Neural progenitor cell (in vitro differentiated cells): ENCODE data around the gene FAM83F. TPM values are rescaled to one million over a fixed set of nuclear protein-coding genes. Genes with fewer than 3 reads are reported as not detected.

Experiments used
- DNase-seq: peaks from one replicate; pipeline ENCODE4 v3.0.0-alpha.2; 2016; ENCODE audit warnings: low spot score
- H2AFZ ChIP-seq: fragments of 200-600 bp; sonication (generic); replicated peaks from 2 replicates; pipeline ENCODE4 v1.6.1; 2016; ENCODE audit warnings: antibody characterized with exemption
- H3F3A ChIP-seq: fragments of 200-600 bp; sonication (generic); 2 replicates; pipeline ENCODE4 v1.6.1; 2016; ENCODE audit warnings: antibody characterized with exemption, low read depth
- H3K27ac ChIP-seq: fragments of 200-600 bp; sonication (generic); 2 replicates; pipeline ENCODE4 v1.5.1; 2016; ENCODE audit warnings: mild to moderate bottlenecking
- H3K27me3 ChIP-seq: fragments of 200-600 bp; sonication (generic); 2 replicates; pipeline ENCODE4 v1.6.1; 2016; ENCODE audit warnings: mild to moderate bottlenecking, moderate library complexity
- H3K36me3 ChIP-seq: fragments of 200-600 bp; sonication (generic); 2 replicates; pipeline ENCODE4 v1.5.1; 2016
- H3K4me1 ChIP-seq: fragments of 200-600 bp; sonication (generic); 2 replicates; pipeline ENCODE4 v1.6.1; 2016; ENCODE audit warnings: mixed run types
- H3K4me2 ChIP-seq: fragments of 200-600 bp; sonication (generic); 2 replicates; pipeline ENCODE4 v1.6.1; 2016
- H3K4me3 ChIP-seq: fragments of 200-600 bp; sonication (generic); 2 replicates; pipeline ENCODE4 v1.5.1; 2016
- H3K79me2 ChIP-seq: fragments of 200-600 bp; sonication (generic); 2 replicates; pipeline ENCODE4 v1.6.1; 2016; ENCODE audit warnings: low read depth
- H3K9ac ChIP-seq: fragments of 200-600 bp; sonication (generic); 2 replicates; pipeline ENCODE4 v1.6.1; 2016
- H3K9me3 ChIP-seq: fragments of 200-600 bp; sonication (generic); 2 replicates; pipeline ENCODE4 v1.5.1; 2016; ENCODE audit warnings: low read depth
- H4K20me1 ChIP-seq: fragments of 200-600 bp; sonication (generic); 2 replicates; pipeline ENCODE4 v1.6.1; 2016; ENCODE audit warnings: low read depth
- H3K27ac Mint-ChIP-seq: 3 replicates; pipeline ENCODE4 v1.8.0; 2021; ENCODE audit warnings: mixed read lengths
- H3K27me3 Mint-ChIP-seq: 2 replicates; pipeline ENCODE4 v1.8.0; 2022; ENCODE audit warnings: low read depth, mild to moderate bottlenecking, inconsistent platforms, moderate library complexity, mixed read lengths; ENCODE audit not compliant: insufficient read depth
- H3K36me3 Mint-ChIP-seq: 3 replicates; pipeline ENCODE4 v1.8.0; 2021; ENCODE audit warnings: mixed read lengths
- H3K4me1 Mint-ChIP-seq: 3 replicates; pipeline ENCODE4 v1.8.0; 2021; ENCODE audit warnings: mixed read lengths
- H3K4me3 Mint-ChIP-seq: 3 replicates; pipeline ENCODE4 v1.8.0; 2021; ENCODE audit warnings: mild to moderate bottlenecking, moderate library complexity, mixed read lengths
- H3K9me3 Mint-ChIP-seq: 3 replicates; pipeline ENCODE4 v1.8.0; 2020; ENCODE audit warnings: mixed read lengths
- CTCF ChIP-seq: fragments of 200-600 bp; sonication (generic); IDR thresholded peaks from 2 replicates; pipeline ENCODE4 v1.5.1; 2017; ENCODE audit warnings: antibody characterized with exemption, mild to moderate bottlenecking
- EZH2 ChIP-seq: fragments of 200-600 bp; sonication (generic); IDR thresholded peaks from 2 replicates; pipeline ENCODE4 v1.6.1; 2017; ENCODE audit warnings: antibody characterized with exemption, mild to moderate bottlenecking, moderate library complexity
- EZH2phosphoT487 ChIP-seq: fragments of 200-600 bp; sonication (generic); IDR thresholded peaks from 2 replicates; pipeline ENCODE4 v1.6.1; 2017; ENCODE audit warnings: antibody characterized with exemption
- total RNA-seq: library from RNA; depleted of rRNA; stranded (reverse); fragments of >200 nt; gene quantifications from 2 replicates; pipeline ENCODE4 v1.2.3, GENCODE V29; 2015; ENCODE audit warnings: low replicate concordance

The FAM83F gene
- total RNA-seq, 1 donor from 2014 or later: 0.09 TPM

- H3K4me1 Mint-ChIP-seq: peaks cover 28% of the 10 kb centered on the region
- no peaks in the 10 kb centered on the region for H4K20me1 ChIP-seq
- H3K36me3 ChIP-seq: no peaks in the 10 kb centered on the region
- H3K27me3 ChIP-seq: peaks cover 4% of the 10 kb centered on the region
- H3K9ac ChIP-seq: no peak overlapping the region
- no peak for TF ChIP-seq CTCF
- TF ChIP-seq EZH2phosphoT487: no peak
- TF ChIP-seq EZH2: no peak
- H3K4me1 ChIP-seq: peaks cover 11% of the 10 kb centered on the region
- no peaks in the 10 kb centered on the region for H3K9me3 ChIP-seq
- no peak overlapping the region for H3K27ac ChIP-seq
- H3K27ac Mint-ChIP-seq: no peak overlapping the region
- DNase-seq: no peak
- no peaks in the 10 kb centered on the region for H3K9me3 Mint-ChIP-seq
- H3F3A ChIP-seq: peaks cover 13% of the 10 kb centered on the region
- H2AFZ ChIP-seq: no peak overlapping the region
- H3K36me3 Mint-ChIP-seq: no peaks in the 10 kb centered on the region
- H3K4me2 ChIP-seq: no peak overlapping the region
- H3K4me3 Mint-ChIP-seq: no peak overlapping the region
- peaks cover 22% of the 10 kb centered on the region for H3K27me3 Mint-ChIP-seq
- no peak overlapping the region for H3K4me3 ChIP-seq
- H3K79me2 ChIP-seq: no peaks in the 10 kb centered on the region
These were observed 32.7 kb upstream of the FAM83F start for GRCh38 chr22:39962071-39962470.

- Histone ChIP-seq H2AFZ (no peak overlapping the region), H3K27ac (no peak overlapping the region), H4K20me1 (no peaks in the 10 kb centered on the region), H3K36me3 (no peaks in the 10 kb centered on the region), H3K27me3 (peaks cover 4% of the 10 kb centered on the region), H3K4me3 (no peak overlapping the region), H3K9me3 (no peaks in the 10 kb centered on the region), H3F3A (peaks cover 29% of the 10 kb centered on the region), H3K4me2 (no peak overlapping the region), H3K79me2 (no peaks in the 10 kb centered on the region), H3K9ac (no peak overlapping the region), H3K4me1 (peaks cover 29% of the 10 kb centered on the region)
- peaks cover 34% of the 10 kb centered on the region for H3K4me1 Mint-ChIP-seq
- no peaks in the 10 kb centered on the region for H3K9me3 Mint-ChIP-seq
- H3K4me3 Mint-ChIP-seq: no peak overlapping the region
- no peaks in the 10 kb centered on the region for H3K36me3 Mint-ChIP-seq
- DNase-seq: no peak
- H3K27ac Mint-ChIP-seq: no peak overlapping the region
- peaks cover 13% of the 10 kb centered on the region for H3K27me3 Mint-ChIP-seq
- TF ChIP-seq CTCF (no peak), EZH2phosphoT487 (no peak), EZH2 (no peak)
These were observed 29.0 kb upstream of the FAM83F start for GRCh38 chr22:39965748-39966147.

GRCh38 chr22:39966470-39966869 lies 28.3 kb upstream of the FAM83F start:
- Histone ChIP-seq H3K36me3 (no peaks in the 10 kb centered on the region), H4K20me1 (no peaks in the 10 kb centered on the region), H3K79me2 (no peaks in the 10 kb centered on the region), H3F3A (peaks cover 29% of the 10 kb centered on the region), H3K27ac (no peak overlapping the region), H3K4me3 (no peak overlapping the region), H3K4me2 (no peak overlapping the region), H2AFZ (no peak overlapping the region), H3K9me3 (no peaks in the 10 kb centered on the region), H3K9ac (no peak overlapping the region), H3K4me1 (peaks cover 29% of the 10 kb centered on the region), H3K27me3 (peaks cover 2% of the 10 kb centered on the region)
- Mint-ChIP-seq H3K36me3 (no peaks in the 10 kb centered on the region), H3K4me3 (no peak overlapping the region), H3K4me1 (peaks cover 39% of the 10 kb centered on the region), H3K27ac (no peak overlapping the region), H3K27me3 (peaks cover 13% of the 10 kb centered on the region), H3K9me3 (no peaks in the 10 kb centered on the region)
- TF ChIP-seq EZH2phosphoT487: no peak
- no peak for TF ChIP-seq EZH2
- TF ChIP-seq CTCF: no peak
- DNase-seq: no peak
